HG02759 (cell line): Measurements from ENCODE around the gene ACSM3.
"Not testable (repeated sequence)": the region's sequence is repeated elsewhere in the genome, so short reads cannot be mapped to it uniquely, and the experiment has no call there.

Experiments
- ATAC-seq: cut with Tn5 transposase; IDR thresholded peaks from one replicate; pipeline ENCODE4 v1.9.1; 2021; ENCODE audit warnings: mild to moderate bottlenecking, moderate library complexity; ENCODE audit not compliant: unreplicated experiment

The ACSM3 gene, protein sequence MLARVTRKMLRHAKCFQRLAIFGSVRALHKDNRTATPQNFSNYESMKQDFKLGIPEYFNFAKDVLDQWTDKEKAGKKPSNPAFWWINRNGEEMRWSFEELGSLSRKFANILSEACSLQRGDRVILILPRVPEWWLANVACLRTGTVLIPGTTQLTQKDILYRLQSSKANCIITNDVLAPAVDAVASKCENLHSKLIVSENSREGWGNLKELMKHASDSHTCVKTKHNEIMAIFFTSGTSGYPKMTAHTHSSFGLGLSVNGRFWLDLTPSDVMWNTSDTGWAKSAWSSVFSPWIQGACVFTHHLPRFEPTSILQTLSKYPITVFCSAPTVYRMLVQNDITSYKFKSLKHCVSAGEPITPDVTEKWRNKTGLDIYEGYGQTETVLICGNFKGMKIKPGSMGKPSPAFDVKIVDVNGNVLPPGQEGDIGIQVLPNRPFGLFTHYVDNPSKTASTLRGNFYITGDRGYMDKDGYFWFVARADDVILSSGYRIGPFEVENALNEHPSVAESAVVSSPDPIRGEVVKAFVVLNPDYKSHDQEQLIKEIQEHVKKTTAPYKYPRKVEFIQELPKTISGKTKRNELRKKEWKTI

DNA sequence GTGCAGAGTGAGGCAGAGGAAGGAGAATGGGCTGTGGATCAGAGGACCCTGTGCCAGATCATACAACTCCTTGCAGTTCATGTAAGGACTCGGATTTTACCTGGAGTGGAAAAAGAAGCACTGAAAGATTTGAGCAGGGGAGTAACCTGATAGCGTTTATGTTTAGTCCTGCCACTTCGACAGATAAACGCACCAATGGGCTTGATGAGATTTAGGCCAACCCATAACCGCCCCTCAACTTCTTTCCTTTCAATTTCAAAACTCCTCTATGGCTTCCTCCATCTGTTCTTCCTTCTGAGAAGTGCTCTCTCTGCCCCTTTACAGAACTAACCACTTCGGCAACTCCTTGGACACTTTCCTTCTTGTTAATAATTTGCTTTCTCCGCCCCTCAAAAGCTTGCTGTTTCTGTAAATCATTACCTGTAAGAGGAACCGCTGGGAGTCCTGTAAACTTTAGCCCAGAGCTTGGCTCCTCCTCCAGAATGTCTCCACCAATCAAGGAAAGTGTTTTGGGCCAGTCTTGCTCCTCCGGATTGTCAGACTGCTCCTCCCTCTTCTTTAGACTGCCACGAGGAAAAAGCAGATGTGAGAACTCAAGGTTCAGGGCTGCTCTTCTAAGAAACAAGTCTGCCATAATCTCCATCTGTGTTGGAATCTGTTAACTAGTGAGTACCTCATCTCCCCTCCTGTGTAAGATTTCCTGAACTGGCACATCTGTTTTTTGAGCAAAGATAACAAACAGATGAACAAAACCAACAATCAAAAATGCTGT lies at the start of gene ACSM3:
Gene ACSM3 (plus strand): TSS at position 554 of the 772 bp plus-strand sequence. CDS start 6,021 bp downstream, outside the sequence.
- peak; percentile 99 for ATAC-seq

DNA sequence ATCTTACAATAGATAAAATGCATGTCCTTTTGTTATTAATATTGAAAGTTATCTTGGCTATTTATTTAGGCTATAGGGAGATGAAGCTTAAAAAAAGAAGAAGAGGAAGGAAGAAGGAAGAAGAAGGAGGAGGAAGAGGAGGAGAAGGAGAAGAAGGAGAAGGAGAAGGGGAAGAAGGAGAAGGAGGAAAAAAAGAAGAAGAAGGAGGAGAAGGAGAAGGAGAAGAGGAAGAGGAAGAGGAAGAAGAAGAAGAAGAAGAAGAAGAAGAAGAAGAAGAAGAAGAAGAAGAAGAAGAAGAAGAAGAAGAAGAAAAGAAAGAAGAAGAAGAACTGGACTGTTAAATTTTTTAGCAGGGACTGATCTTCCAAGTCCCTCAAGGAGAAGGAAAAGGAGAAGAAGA lies 46.1 kb upstream of the ACSM3 start:
- ATAC-seq: not testable (repeated sequence)

DNA sequence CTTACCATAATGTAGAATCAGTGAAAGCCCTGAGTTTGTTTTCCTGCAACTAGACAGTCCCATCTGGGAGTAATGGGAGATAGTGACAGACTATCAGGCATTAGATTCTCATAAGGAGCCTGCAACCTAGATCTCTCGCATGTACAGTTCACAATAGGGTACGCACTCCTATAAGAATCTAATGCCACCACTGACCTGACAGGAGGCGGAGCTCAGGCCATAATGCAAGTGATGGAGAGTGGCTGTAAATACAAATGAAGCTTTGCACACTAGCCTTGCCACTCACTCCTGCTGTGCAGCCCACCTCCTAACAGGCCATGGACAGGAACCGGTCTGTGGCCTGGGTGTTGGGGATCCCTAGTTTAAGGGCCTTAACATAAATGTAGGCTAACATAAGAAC lies 43.6 kb upstream of the ACSM3 start:
- no peak for ATAC-seq

DNA sequence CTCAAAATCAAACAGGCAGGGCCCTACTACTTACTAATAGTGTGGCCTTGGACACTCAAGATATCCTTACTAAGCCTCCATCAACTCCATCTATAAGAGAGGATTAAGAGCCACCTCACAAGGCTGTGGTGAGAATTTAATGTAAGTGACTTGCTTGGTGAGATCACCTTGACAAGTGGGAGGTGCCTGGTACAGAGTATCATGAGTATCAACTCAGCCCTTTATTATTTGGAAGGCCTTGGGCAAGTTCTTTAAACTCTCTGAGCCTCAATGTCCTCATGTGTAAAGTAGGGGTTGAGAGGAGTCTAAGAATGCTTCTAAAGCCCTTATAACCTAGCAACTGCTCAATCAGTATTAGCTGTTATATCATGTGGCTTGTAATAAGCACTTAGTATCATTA lies 37.2 kb upstream of the ACSM3 start:
- no peak for ATAC-seq

DNA sequence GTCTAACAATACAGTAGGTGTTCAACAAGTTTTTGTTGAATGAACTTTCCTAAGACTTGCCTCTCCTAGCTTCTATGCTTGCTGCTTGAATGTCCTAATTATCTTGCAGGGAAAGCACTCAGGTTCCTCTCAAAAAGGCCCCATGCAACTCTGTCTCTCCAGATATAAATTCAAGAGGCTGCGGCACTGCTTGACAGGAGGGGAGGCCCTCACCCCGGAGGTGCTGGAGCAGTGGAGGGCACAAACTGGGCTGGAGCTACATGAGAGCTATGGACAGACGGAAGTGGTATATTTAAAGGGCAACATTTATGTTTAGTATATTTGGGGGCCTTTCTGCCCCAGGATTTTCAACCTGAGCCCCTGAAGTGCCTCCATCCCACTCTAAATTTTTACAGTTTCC lies 36.6 kb upstream of the ACSM3 start:
- no peak for ATAC-seq

DNA sequence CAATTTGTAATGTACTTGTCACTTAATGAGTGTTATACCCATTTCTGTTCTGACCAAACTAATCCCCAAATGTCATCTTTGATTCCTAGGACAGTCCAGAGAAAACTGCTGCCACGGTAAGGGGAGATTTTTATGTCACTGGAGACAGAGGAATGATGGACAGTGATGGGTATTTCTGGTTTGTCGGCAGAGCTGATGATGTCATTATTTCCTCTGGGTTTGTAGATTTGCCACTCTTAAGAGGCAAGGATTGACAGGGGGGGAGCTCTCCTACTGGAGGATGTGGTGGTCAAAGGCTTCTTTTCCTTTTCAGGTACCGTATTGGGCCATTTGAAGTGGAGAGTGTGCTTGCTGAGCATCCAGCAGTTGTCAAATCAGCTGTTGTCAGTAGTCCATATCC lies 34.7 kb upstream of the ACSM3 start:
- no peak for ATAC-seq

DNA sequence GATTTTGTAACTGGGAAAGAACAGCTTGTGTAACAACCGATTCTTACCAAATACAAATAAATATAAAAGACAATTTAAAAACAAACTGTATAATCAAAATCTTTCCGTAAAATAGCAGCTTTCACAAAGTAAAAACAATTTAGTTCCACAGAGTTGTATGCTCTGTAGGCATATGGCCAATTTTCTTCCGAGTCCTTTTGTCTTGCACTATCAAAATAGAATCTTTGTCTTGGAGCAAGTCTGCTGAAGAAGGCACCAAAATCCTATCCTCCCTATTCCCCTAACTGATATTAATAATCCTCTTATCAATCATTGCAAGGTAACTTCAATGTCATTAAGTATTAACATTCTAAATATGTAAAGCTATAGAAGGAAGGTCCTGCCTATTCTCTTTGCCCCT lies 29.8 kb upstream of the ACSM3 start:
- ATAC-seq: no peak

DNA sequence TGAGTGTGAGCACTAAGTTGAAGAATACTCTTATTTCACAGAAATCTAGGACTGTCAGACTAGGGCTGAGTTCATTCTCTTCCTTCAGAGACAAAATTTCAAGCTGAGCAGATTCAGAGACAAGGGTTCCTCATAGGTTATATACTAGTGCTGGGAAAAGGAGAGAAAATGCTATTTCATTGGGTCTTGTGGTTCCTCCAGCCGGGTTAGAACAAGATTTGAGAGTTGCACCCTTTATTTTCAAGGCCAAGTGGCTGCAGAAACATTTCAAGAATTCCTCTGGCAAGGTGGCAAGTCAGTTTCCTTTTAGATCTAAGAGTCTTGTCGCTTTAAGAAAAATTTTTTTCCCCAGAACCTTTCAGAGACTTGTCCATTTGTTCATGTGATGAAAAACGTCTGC lies 29.0 kb upstream of the ACSM3 start:
- no peak for ATAC-seq

DNA sequence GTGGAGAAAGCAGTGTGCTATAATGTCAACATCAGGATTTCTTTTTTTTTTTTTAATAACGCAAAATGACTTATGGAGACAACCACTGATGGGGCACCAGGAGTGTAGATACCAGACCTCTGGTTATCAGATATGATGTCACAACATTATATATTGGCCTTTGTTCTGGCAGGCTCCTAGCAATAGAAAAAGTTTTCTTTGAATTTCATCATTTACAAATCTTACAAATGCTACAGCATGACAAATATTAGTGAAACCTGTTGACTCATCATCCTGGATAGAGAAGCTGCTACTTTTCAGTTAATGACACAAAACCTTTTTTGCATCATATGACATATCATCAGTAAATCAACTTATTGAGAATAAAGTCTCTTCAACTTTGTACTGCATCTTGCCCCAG lies 28.3 kb upstream of the ACSM3 start:
- ATAC-seq: no peak

DNA sequence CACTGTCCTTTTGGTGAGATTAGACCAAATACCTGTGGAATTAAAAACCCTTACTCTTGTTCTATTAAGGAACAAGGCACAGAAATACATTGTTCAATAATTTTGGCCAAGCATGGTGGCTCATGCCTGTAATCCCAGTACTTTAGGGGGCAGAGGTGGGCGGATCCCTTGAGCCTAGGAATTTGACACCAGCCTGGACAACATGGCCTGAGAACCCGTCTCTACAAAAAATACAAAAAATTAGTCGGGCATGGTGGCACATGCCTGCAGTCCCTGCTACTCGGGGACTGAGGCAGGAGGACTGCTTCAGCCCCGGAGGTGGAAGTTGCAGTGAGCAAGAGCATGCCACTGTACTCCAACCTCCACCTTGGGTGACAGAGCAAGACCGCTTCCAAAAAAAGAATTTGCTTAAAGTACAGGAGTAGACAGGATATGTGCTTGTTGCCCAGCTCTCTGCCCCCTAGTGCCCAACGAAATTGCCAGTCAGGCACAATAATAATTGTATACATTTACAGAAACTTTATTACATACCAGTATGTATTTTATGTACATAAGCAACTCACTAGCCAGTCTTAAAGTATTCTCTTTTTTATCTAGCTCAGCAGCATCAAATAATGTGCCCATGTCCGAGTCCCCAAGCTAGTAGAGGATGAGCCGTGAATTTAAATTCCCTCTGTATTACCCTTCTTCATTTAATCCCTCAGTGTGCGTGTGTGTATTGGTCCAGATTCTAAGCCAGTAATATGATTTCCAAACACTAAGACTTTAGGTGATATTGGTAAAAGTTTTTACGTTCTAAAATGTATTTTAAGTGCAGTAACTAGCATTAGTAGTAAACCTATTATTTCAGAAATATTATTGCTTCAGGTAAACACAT lies 23.6 kb upstream of the ACSM3 start:
- no peak for ATAC-seq

DNA sequence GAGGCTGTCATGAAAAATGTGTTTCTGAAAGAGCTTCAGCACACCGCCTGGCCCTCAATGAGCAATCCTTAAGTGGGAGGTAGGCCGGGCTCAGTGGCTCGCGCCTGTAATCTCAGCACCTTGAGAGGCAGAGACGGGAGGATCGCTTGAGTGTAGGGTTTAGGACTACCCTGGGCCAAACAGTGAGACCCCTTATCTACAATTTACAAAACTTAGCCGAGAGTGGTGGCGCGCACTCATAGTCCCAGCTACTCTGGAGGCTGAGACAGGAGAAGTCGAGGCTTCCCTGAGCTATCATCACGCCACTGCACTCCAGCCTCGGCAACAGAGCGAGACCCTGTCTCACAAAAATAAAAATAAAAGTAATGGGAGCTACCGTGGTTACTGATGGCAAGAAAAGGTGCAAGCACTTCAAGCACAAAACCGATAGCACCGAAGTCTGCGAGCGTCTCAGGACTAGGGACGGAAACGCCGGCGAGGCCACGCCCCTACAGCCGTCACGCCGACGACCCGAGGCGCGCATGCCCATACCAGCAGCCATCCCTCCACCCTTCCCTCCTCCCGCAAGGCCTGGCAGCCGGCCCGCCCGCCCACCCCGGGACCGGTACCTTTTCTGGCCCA lies 22.8 kb upstream of the ACSM3 start:
- ATAC-seq: peak; percentile 83

DNA sequence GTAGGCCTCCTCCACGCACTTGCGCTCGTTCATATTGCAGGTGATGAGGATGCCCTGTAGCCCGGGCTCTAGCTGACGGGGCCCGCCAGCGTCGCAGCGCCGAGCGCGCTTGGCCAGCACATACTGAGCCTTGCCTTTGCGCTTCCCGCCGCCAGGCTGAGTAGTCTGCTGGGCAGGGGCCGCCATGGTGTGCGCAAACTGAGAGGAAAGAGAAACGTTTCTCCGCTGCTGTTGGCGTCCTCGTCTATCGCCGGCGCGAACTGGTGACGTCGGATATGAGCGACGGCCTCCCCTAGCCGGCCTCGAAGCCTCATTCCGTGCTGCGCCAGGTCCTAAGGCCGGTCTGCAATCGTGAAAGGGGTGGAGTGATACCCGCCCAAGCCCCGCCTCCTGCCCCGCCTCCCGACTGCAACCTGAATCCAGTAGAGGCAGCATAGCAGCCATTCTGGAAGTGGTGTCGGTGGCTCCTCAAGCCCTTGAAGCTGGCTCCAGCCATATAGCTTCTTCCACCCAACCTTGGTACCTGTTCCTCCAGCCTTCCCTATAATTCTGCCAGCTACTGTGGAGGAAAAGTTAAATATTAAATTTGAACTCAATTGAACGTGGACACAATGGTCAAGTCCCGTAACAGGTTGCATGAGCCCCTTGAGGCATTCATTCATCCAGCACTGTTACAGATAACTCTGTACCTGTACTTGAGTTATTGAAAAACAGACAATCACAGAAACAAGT lies 22.1 kb upstream of the ACSM3 start, which contains the start of gene THUMPD1:
Gene THUMPD1 (minus strand): TSS at position 265 of the 732 bp plus-strand sequence. CDS start 79 bp downstream, at position 186.
- peak; percentile 83 for ATAC-seq

DNA sequence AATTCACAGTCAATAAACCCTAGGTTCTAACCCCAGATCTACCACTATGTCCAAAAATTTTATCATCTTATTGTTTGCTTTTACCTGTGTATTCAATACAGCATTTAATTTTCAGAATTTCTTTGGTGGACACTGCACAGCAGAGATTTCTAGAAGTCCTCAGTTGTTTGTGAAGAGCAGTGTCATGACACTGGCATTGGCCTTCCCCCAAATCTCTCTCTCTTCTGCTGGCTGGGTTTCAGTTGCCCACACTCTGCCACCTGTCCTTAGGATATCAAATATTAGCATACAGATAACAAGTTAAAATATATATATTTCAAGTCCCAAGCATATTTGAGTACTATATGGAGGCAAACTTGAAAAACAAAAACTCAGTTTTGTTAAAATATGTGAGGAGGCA lies 20.2 kb upstream of the ACSM3 start:
- no peak for ATAC-seq

DNA sequence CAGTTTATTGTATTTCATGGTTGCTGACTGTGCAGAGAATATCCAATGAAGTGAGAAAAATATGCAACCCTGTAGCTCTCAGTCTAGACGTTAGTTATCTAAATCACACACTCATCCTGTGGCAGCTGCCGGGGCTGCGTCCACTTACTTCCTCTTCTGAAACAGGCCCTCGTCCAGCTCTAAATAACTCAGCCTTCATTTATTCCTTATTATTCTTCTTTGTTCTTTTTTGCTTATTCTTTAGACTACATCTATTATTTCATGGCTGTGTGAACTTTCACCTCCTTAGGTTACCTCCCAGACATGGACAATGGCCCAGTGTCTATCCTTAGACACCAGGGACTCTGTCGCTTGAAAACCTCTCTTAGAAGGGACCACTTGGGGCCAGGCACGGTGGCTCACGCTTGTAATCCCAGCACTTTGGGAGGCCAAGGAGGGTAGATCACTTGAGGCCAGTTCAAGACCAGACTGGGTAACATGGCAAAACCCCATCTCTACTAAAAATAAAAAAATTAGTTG lies 18.8 kb upstream of the ACSM3 start:
- no peak for ATAC-seq

DNA sequence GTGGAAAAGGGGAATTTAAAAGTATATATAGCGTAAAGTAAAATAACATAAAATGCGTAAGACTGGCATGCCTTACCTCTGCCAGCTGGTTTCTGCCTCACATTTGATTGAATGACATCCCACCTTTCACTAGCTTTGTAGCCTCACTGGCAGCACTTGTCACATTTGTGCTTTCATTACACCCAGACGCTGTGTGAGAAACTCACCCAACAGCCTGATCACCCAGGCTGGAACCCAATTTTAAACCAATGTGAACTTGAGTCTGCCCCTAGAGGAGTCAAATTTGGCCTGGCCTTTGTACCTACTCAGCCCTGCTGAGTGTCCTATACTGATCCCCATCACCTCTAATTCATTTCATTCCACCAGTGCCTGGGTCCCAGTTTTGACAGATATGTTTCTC lies 17.4 kb upstream of the ACSM3 start:
- no peak for ATAC-seq

DNA sequence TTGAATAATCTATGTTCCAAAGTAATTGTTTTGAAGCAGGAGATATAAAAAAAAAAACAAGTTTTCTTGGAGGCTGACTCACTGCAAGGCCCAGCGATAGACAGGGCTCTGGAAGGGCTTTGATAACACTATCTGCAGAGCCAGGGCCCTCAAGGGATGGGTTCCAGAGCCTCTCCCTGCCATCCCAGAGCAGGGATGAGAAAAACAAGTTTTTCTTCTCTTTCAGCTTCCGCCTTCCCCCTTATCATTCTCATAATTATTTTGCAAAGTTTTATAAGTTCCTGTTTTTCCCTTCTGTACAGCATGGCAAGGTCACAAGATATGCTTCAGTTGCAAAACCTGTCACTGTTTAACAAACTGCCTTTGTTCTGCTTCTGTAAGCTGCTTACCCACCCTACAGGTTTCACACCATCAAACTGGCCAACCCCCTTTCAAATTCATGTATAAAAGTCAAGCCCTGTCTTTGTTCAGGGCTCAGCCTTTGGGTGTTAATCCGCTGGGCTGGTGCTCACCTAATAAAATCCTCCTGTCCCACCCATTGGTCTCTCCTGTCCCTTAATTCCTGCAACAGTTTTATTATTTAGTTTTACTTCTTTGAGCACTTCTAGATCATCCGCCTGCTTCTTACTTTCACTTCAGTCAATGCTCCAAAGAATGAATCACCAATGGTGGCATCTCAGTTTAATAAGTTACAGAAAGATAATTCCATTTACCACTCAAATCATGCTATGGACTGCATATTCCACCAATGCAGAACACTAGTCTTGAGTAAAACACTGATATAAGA lies 16.6 kb upstream of the ACSM3 start:
- no peak for ATAC-seq

DNA sequence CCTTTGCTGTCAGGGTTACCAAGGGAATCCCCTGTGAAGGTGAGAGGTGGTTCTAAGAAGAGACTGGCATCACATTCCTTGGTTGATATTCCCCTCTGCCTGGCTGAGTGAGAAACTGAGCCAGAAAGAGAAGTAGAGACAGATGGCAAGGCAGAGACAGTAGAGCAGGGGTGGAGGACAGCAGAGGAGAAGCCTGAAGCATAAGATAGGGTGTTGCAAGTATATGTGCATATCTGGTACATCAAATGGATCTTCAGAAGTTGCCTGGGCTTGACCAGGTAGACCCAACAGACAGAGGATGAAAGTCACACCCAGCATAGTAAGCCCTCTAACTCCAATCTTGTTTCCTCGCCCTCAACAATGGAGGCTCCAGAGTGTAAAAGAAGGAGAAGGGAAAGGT lies 14.3 kb upstream of the ACSM3 start:
- no peak for ATAC-seq

DNA sequence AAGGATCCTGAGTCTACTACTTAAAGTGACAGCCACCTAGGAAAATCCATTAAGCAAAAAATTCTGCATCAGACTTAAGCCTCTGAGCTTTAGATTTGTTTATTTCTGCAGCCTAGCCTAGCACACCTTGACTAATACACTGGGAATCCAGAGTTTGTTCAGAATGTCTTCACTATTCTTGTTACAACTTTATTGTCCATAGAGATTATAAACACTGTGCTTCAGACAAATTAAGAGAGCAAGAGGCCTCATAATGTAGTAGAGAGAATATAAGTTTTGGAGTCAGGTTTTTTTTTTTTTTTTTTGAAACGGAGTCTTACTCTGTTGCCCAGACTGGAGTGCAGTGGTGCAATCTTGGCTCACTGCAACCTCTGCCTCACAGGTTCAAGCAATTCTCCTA lies 13.3 kb upstream of the ACSM3 start:
- no peak for ATAC-seq

DNA sequence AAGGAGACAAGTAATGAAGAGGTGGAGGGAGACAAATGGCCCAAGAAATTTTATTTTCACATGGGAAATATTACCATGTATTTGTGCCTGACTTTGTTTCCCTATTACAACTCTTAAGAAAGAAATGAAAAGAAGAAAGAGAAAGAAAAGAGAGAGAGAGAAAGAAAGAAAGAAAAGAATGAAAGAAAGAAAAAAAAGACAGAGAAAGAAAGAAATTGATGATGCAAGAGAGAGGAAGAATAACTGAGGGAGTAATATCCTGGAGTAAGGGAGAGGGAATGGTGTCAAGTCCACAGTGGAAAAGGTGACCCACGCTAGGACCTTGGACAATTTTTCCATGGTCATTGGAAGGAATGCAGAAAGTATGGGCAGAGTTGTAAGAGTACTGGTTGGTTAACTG lies 10.1 kb upstream of the ACSM3 start:
- ATAC-seq: no peak
